BE2C (cell line): Measurements from ENCODE around the gene OR11H7.
"Not testable (repeated sequence)": the region's sequence is repeated elsewhere in the genome, so short reads cannot be mapped to it uniquely, and the experiment has no call there.

ENCODE experiments used
- DNase-seq: peaks from one replicate; pipeline ENCODE4 v3.0.0-alpha.2; 2020
- H3K27me3 ChIP-seq: fragments of 250-450 bp; sonication (Bioruptor Pico); 2 replicates; pipeline ENCODE4 v1.5.1; 2020; ENCODE audit warnings: mild to moderate bottlenecking
- H3K36me3 ChIP-seq: fragments of 250-450 bp; sonication (Bioruptor Pico); 2 replicates; pipeline ENCODE4 v1.5.1; 2020; ENCODE audit warnings: mild to moderate bottlenecking
- H3K4me1 ChIP-seq: fragments of 250-450 bp; sonication (Bioruptor Pico); 2 replicates; pipeline ENCODE4 v1.5.1; 2020
- H3K4me3 ChIP-seq: 2 replicates; pipeline ENCODE4 v1.5.1; 2011; ENCODE audit warnings: low read depth, low read length
- H3K9me3 ChIP-seq: fragments of 250-450 bp; sonication (Bioruptor Pico); 2 replicates; pipeline ENCODE4 v1.5.1; 2020
- CTCF ChIP-seq: IDR thresholded peaks from 2 replicates; pipeline ENCODE4 v1.5.1; 2012; ENCODE audit warnings: mild to moderate bottlenecking, low read depth, low read length

OR11H7 gene

GRCh38 chr14:20191396-20191795 lies 37.4 kb upstream of the OR11H7 start:
- no peak for DNase-seq
- H3K4me3 ChIP-seq: no peak overlapping the region
- TF ChIP-seq CTCF: no peak
- H3K4me1 ChIP-seq: no peaks in the 10 kb centered on the region
- H3K27me3 ChIP-seq: no peaks in the 10 kb centered on the region
- no peaks in the 10 kb centered on the region for H3K9me3 ChIP-seq
- H3K36me3 ChIP-seq: no peaks in the 10 kb centered on the region

GRCh38 chr14:20194101-20194500 lies 34.7 kb upstream of the OR11H7 start:
- no peaks in the 10 kb centered on the region for H3K27me3 ChIP-seq
- no peaks in the 10 kb centered on the region for H3K9me3 ChIP-seq
- DNase-seq: no peak
- H3K36me3 ChIP-seq: no peaks in the 10 kb centered on the region
- no peak for TF ChIP-seq CTCF
- no peaks in the 10 kb centered on the region for H3K4me1 ChIP-seq
- H3K4me3 ChIP-seq: no peak overlapping the region

GRCh38 chr14:20195170-20195569 lies 33.6 kb upstream of the OR11H7 start:
- H3K36me3 ChIP-seq, H3K27me3 ChIP-seq, H3K4me3 ChIP-seq, H3K9me3 ChIP-seq, DNase-seq, H3K4me1 ChIP-seq: not testable (repeated sequence)

- no peaks in the 10 kb centered on the region for H3K27me3 ChIP-seq
- H3K4me3 ChIP-seq: no peak overlapping the region
- H3K4me1 ChIP-seq: no peaks in the 10 kb centered on the region
- TF ChIP-seq CTCF: no peak
- no peak for DNase-seq
- H3K9me3 ChIP-seq: no peaks in the 10 kb centered on the region
- H3K36me3 ChIP-seq: no peaks in the 10 kb centered on the region
Measured at GRCh38 chr14:20195911-20196310, 32.9 kb upstream of the OR11H7 start.

GRCh38 chr14:20197459-20197858 lies 31.3 kb upstream of the OR11H7 start:
- no peak for DNase-seq
- H3K9me3 ChIP-seq: no peaks in the 10 kb centered on the region
- H3K27me3 ChIP-seq: no peaks in the 10 kb centered on the region
- TF ChIP-seq CTCF: no peak
- H3K36me3 ChIP-seq: no peaks in the 10 kb centered on the region
- no peaks in the 10 kb centered on the region for H3K4me1 ChIP-seq
- no peak overlapping the region for H3K4me3 ChIP-seq

- H3K27me3 ChIP-seq: no peaks in the 10 kb centered on the region
- H3K4me1 ChIP-seq: no peaks in the 10 kb centered on the region
- no peak for DNase-seq
- H3K36me3 ChIP-seq: no peaks in the 10 kb centered on the region
- H3K4me3 ChIP-seq: no peak overlapping the region
- TF ChIP-seq CTCF: no peak
- H3K9me3 ChIP-seq: no peaks in the 10 kb centered on the region
Measured at GRCh38 chr14:20198991-20199390, 29.8 kb upstream of the OR11H7 start.

- DNase-seq: no peak
- no peaks in the 10 kb centered on the region for H3K9me3 ChIP-seq
- H3K27me3 ChIP-seq: peaks cover 3% of the 10 kb centered on the region; the same call in 1 of the 2 replicates
- TF ChIP-seq CTCF: no peak
- H3K36me3 ChIP-seq: no peaks in the 10 kb centered on the region
- H3K4me3 ChIP-seq: no peak overlapping the region
- H3K4me1 ChIP-seq: no peaks in the 10 kb centered on the region
Measured at GRCh38 chr14:20204721-20205120, 24.1 kb upstream of the OR11H7 start.
